ENCODE results near the gene CHML. TPM values are rescaled to one million over a fixed set of nuclear protein-coding genes. Genes with fewer than 3 reads are reported as not detected.

Gene CHML
- total and polyA plus RNA-seq, 2 of the 8 experiments (the other 6 are each of a cell fraction or from before 2014, with no cell fraction given) = 11.5 to 82.4 TPM

- CTCF ChIA-PET (ENCODE audit: partially characterized antibody) = no interaction called here
These were observed 39.8 kb upstream of the CHML start for GRCh38 chr1:241679961-241680360.

More at GRCh38 chr1:241679961-241680360, 39.8 kb upstream of the CHML start:
- FAIRE-seq (no peak), DNase-seq (ENCODE audit: low read depth in 1 of 2, low spot score in 2 of 2) (no peak)
- H3K79me2 ChIP-seq (ENCODE audit: control insufficient read depth in 1 of 2, insufficient read depth in 2 of 2, low read length in 2 of 2) = no peaks in the 10 kb centered on the region
- no peak overlapping the region for H3K4me3 ChIP-seq (ENCODE audit: extremely low read depth in 1 of 4, insufficient read depth in 2 of 4, low read depth in 3 of 4, low read length in 4 of 4)
- H2BK120ac ChIP-seq (replicated peaks; ENCODE audit: low read depth, low read length) = no peak overlapping the region
- H3K14ac ChIP-seq (ENCODE audit: insufficient read length) = no peak overlapping the region
- H3K9ac ChIP-seq (replicated peaks in 1 of 4; ENCODE audit: extremely low read depth in 1 of 4, low read depth in 3 of 4, low read length in 3 of 4) = no peak overlapping the region
- H4K8ac ChIP-seq (ENCODE audit: extremely low read depth, insufficient read depth, low read length) = no peak overlapping the region
- no peak overlapping the region for H3K4ac ChIP-seq (replicated peaks; ENCODE audit: insufficient read length, low read depth, low read length)
- H3K9me3 ChIP-seq (ENCODE audit: insufficient read depth in 2 of 2, low read depth in 1 of 2, low read length in 1 of 2) = no peaks in the 10 kb centered on the region
- H4K5ac ChIP-seq (ENCODE audit: insufficient read length, low read depth, low read length) = no peak overlapping the region
- H2BK20ac ChIP-seq (ENCODE audit: low read length) = no peak overlapping the region
- H3K4me1 ChIP-seq (replicated peaks in 1 of 4; ENCODE audit: control insufficient read depth in 3 of 4, insufficient read depth in 4 of 4, low read length in 3 of 4) = no peaks in the 10 kb centered on the region
- POLR2A ChIA-PET (ENCODE audit: partially characterized antibody) = no interaction called here
- no peak overlapping the region for H2BK5ac ChIP-seq (ENCODE audit: low read depth, low read length)
- no peak overlapping the region for H3K4me2 ChIP-seq (ENCODE audit: insufficient read depth in 1 of 2, low read depth in 2 of 2, low read length in 2 of 2)
- WGBS, 2 experiments (ENCODE audit: extremely low coverage in 1 of 2, insufficient coverage in 1 of 2, insufficient read length in 1 of 2, insufficient replicate concordance in 2 of 2, low coverage in 1 of 2, low lambda C conversion rate in 2 of 2, missing lambda C conversion rate in 1 of 2) = 95% methylated on average over 3 of the region's 3 CpGs; no CpG with 5 or more reads in 1 of the 2 experiments
- peaks cover 0 to 2% of the 10 kb centered on the region in 2 experiments for H4K20me1 ChIP-seq (replicated peaks in 1 of 2; ENCODE audit: control insufficient read depth in 1 of 2, insufficient read depth in 2 of 2, low read length in 2 of 2)
- H3K56ac ChIP-seq (replicated peaks; ENCODE audit: insufficient read length, low read depth, low read length) = no peak overlapping the region
- no peaks in the 10 kb centered on the region for H3K36me3 ChIP-seq (ENCODE audit: control insufficient read depth in 2 of 4, insufficient read depth in 4 of 4, low read length in 3 of 4)
- H2AK5ac ChIP-seq (ENCODE audit: low read depth, low read length) = no peak overlapping the region
- no peaks in the 10 kb centered on the region for H3K27me3 ChIP-seq (replicated peaks in 1 of 4; ENCODE audit: control insufficient read depth in 3 of 4, extremely low read depth in 1 of 4, insufficient read depth in 3 of 4, low read length in 3 of 4)
- H3K23ac ChIP-seq (ENCODE audit: insufficient read length) = no peak overlapping the region
- no peaks in the 10 kb centered on the region for H3K79me1 ChIP-seq (ENCODE audit: low read depth, low read length)
- H2AFZ ChIP-seq (ENCODE audit: low read length) = no peak overlapping the region
- H3K18ac ChIP-seq (ENCODE audit: extremely low read depth, low read length) = no peak overlapping the region
- H2BK12ac ChIP-seq (ENCODE audit: low read depth, low read length) = no peak overlapping the region
- no peaks in the 10 kb centered on the region for H3K23me2 ChIP-seq (ENCODE audit: low read depth, low read length)
- TF ChIP-seq KDM4A (IDR thresholded peaks at IDR 0.05; ENCODE audit: low read depth, low read length, severe bottlenecking) (no peak), TAF7 (optimal IDR thresholded peaks at IDR 0.05; ENCODE audit: borderline replicate concordance, low read depth, low read length) (no peak), KDM1A (IDR thresholded peaks at IDR 0.05; ENCODE audit: borderline replicate concordance, low read length) (no peak), CHD2 (IDR thresholded peaks at IDR 0.05; ENCODE audit: low read length) (no peak), PHF8 (conservative IDR thresholded peaks at IDR 0.05; ENCODE audit: low read depth, low read length) (no peak), MAFK (IDR thresholded peaks at IDR 0.05; ENCODE audit: low read depth, low read length) (peak; percentile 56; the same call in 1 of the 2 replicates), TAF1 (IDR thresholded peaks at IDR 0.05; ENCODE audit: low read depth, low read length) (no peak)
- H2BK15ac ChIP-seq (ENCODE audit: low read length) = no peak overlapping the region
- H4K91ac ChIP-seq (replicated peaks; ENCODE audit: insufficient read length, low read length) = no peak overlapping the region
- H3K27ac ChIP-seq (ENCODE audit: low read depth, low read length) = no peak overlapping the region

Data from H1 (cell line).